ENCODE measurements around the gene TRAF1.

The TRAF1 gene

GRCh38 chr9:120904061-120904977, 22.3 kb downstream of the TRAF1 start:
- peak; percentile 81 for DNase-seq

DNA sequence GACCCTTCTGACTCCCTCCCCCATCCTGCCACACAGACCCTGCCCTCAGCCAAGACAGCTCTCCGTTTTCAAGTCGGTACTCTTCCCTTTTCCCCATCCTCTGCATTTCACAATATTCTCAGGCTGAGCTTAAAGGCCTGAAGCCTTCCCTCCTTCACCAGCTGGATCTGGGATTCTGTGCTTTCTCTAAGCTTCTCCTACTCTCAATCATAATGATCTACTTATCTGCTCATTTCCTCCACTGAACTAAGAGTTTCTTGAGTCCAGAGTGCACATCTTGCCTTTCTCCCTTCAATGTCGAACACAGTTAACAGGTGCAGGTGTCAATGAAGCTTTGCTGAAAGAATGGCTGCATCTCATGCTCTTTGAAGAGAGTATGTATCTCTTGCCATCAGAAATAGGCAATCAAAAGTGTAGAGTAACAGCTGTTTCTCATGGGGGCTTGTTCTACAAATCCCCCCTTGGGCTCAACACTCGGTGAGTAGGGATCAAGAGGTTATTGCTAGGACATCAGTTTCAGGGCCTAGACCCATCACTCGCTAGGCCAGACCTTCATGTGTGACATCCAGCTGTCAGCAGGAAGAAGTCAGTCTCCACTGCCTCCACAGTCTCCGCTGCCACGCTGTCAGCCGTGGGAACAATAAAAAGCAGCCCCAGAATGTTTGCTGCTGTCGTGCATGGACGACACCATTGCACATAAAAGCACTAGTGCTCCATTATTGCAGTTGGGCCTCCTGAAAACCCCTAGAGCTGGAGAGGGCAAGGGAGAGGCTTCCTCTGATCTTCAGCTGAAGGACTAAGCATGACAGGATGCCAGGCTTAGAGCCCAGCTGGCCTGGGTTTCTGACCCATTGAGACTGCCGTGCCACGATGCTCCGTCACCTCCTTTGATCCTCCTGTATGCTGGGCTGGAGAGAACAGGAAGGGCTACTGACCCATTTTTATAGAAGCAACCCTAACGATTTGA, 23.7 kb downstream of the TRAF1 start:
- DNase-seq: no peak

DNA sequence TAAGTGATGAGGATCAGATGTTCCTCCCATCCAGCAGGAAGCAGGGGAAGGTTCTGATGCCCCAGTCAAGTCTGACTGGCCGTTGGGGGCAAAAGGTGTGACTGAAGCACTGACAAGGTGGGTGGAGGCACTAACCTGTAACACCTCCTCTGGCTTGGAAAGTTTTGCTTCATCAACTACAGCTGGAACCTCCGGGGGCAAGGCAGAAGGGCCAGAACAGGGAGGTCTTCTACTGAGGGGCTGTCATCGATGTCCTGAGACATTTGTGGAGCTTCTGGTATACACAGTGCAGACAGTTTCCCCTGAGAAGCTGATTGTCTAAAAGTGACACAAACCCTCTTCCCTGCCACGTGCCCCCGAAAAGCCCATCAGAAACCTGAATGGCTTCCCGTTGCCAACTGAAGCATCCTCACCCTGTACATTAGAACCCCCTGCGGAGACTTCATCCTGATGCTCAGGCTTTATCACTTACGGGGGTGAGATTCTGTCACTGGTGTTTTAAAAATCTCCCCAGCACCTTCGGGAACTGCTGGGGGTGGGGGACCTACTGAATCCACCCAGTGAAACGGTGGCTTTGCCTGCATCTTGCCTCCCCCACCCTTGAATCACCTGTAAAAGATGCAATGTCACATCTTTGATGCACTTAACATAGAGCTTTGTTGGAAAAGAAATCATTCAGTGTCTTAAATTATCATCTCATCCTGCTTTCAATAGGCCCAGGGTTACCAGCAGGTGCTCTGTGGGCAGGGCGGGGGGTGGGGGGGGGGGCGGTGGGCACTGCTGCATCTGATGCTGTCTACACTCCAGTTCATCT, 24.6 kb downstream of the TRAF1 start:
- no peak for DNase-seq

- no peak for DNase-seq
Measured at GRCh38 chr9:120900824-120901223, 25.8 kb downstream of the TRAF1 start.

DNA sequence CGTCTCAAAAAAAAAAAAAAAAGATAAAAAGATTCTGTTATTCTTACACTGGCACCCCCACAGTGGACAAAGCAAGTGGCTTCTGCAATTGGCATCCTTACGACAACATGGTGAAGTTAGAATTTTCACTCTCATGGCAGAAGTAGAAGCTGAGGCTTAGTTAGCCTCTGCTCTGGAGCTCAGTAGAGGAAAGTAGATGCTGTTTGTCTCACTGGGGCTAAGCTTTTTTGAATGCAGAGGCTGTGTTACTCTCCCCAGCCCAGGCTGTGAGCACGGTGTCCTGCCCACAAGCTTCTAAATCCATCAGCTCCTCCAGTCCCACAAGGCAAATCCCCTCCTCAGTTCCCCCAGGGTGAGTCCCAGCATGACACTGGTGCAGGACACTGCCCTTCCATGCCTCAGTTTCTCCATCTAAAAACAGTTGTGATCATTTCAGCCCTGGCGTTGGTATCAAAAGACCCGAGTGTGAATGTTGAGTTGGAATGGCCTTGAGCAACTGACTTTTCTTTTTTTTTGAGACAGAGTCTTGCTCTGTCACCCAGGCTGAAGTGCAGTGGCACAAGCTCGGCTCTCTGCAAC, 27.0 kb downstream of the TRAF1 start:
- no peak for DNase-seq

DNA sequence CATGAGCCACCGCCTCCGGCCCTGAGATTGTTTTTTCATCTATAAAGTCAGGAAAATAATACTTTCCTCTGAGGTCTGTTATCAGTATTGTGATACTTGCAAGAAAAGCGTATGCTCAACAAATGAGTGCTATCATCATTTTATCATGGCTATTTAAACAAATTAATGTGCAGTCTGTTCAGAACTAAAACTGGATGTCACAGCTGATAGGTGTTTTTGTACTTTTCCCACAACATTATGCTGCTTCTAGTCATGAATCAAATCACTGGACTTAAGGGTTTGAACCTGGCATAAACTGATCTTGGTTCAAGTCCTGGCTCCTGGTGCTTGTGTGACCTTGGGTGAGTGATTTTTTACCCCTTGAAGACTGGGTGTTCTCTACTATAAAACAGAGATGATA, 28.2 kb downstream of the TRAF1 start:
- DNase-seq: no peak

GRCh38 chr9:120895951-120896350, 30.6 kb downstream of the TRAF1 start:
- DNase-seq: no peak

DNA sequence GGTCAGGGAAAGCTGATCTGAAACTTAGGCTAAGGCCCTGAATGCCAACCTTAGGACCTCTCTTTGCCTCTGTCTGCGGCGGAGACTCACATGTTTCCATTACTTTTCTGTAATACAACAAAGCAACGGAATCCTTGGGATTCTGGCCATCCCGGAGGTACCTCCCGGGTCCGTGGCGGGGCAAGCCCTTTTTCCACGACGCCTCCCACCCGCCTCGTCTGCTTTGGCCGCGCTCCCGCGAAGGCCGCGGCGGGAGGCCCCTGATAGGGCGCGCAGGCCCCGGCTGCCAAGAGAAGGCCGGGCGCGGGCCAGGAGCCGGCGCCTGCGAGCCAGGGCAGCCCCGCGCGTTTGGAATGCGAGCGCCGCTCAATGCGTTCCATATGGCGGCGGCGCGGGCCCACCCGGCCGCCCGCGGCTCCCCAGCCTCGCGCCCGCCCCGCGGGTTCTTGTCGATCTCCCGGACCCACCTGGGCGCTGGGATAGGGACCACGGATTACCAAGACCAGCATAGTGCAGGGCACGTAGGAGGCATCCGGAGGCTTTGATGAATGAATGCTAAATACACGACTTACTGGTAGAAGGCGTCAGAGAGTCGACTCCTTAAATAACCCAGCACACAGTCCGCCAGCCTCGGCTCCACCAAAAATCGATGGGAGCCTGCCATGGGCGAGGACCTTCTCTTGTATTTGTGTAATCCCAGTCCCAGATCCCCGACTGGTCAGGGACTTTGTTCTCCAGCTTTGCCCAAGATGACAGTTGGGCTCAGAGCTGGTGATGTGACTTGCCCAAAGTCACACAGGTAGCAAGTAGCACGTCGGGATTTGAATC, 32.1 kb downstream of the TRAF1 start:
- DNase-seq: no peak

GRCh38 chr9:120893611-120894307, 32.8 kb downstream of the TRAF1 start:
- no peak for DNase-seq

- peak; percentile 62 for DNase-seq
Measured at GRCh38 chr9:120892748-120893610, 33.6 kb downstream of the TRAF1 start.

DNA sequence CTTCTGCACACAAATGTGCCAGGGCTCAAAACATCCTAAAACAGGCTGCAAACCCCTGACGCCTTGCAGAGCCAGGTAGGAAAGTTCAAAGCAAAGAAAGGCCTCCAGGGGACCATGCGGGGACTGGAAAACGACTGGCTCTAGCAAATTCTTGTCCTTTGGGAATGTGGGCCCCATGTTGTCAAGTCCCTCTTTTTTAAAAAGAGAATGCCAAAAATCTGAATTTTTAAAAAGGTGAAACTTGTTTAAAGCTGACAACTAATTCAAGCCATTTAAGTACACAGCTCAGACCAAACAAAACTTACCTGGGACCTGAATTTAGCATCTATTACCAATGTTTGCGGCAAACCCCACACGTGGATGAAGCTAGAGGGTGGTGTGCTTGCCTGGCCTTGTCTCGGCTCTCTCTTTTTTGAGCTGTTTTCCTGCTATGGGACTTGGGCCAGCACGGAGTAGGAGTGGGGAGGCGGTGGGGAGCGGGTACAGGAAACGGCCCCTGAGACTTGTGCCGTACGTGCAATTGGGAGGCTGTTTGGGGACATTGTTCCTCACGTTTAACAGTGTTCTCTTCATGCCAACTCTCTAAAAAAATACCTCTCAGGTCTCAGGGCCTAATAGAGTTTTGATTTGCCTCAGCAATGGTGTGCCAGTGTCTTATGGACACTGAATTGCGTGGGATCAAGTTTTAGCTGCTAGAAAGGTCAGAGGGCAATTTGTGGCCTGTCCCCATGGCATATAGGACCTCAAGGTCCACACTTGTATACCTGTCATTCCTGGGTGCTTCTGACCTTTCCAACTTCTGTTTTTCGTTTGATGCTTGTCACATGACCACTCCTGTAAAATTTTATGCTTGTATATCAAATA, 34.5 kb downstream of the TRAF1 start:
- DNase-seq: no peak

- DNase-seq: peak; percentile 52
Measured at GRCh38 chr9:120891245-120891883, 35.2 kb downstream of the TRAF1 start.

DNA sequence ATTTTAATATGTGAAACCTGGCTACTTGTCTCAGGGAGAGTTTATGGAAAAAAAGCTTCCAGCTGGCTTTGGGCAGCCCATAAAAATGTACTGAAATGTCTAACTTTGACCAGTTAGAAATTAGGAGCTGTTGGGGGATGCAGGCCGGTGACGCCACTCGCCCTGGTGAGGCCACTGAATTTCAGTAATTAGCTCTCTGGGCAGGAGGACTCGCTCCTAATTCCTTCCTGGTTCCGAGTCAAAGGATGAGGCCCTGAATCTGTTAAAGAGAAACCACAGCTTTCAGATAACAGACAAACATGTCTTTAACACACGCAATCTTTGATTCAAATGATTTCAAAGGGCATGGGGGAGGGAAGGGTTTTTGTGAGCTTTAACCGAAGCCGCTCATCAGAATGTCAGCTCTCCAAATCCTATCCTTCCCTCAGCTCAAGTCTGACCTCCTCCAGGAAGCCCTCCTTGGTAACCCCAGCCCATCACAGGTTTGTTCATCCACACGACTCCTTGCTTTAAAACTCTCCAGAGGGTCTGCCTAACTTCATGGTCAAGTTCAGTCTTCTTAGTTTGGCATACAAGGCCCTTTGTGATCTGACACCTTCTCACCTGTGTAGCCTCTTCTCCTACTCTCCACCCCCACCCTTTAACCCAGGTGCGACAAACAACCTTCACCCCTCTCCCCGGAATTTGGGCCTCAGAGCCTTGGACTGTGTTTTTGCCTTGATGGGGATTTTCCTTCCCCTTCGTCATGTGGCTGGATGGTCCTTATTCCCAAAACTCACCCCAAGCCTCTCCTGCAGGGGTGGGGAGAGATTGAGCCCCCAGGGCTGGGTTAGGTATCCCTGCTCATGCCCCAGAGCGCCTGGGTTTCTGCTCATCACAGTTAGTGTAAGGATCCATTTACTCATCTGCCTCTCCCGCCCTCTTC, 36.0 kb downstream of the TRAF1 start:
- peak; percentile 29 for DNase-seq

DNA sequence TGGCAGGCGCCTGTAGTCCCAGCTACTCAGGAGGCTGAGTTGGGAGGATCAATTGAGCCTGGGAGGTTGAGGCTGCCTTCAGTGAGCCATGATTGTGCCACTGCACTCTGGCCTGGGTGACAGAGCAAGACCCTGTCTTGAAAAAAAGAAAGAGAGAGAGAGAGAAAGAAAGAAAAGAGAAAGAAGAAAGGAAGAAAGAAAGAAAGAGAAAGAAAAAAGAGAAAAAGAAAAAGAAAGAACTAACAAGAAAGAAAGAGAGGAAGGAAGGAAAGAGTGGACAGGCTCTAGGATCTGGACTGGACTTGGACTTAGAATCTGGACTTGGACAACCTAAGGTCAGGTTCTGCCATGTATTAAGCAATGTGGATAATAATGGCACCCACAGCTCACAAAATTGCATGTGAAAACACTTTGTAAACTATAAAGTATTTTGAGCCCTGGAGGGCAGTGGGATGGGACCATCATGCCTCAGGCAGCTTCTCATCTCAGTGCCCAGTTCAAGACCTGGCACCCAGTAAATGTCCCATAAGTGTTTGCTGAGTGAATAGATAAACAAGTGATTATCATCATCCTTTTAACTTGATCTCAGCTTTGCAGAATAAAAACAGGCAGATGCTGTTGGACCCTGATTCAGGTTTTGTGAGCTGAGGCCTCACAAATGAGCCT, 36.9 kb downstream of the TRAF1 start:
- DNase-seq: no peak

- no peak for DNase-seq
Measured at GRCh38 chr9:120888626-120889025, 38.0 kb downstream of the TRAF1 start.

- DNase-seq: no peak
Measured at GRCh38 chr9:120886490-120886967, 40.1 kb downstream of the TRAF1 start.
